ENCODE data around the gene ARCN1. TPM values are rescaled to one million over a fixed set of nuclear protein-coding genes. Genes with fewer than 3 reads are reported as not detected.

Gene ARCN1
- polyA plus RNA-seq, 2 of the 4 experiments (the other 2 are of a cell fraction): 88.7 to 150 TPM

DNA sequence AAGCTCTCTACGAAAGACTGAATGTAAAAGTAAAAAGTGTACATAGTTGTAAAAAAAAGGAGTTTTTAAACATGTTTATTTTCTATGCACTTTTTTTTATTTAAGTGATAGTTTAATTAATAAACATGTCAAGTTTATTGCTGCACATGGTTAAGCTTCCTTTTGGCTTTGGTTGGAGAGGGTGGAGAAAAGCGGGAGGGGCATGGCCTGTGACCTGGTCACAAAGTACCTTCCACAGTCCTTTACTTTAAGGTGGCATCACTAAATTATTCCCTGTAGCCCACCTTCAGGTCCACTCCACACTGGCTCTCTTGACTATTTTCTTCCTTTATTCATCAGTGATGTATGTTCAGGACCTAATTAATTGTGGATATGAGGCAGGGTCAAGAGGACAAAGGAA, 45.5 kb upstream of the ARCN1 start:
- TF ChIP-seq RNF2 (IDR thresholded peaks at IDR 0.05; ENCODE audit: borderline replicate concordance, low read depth) (no peak), PHF8 (IDR thresholded peaks at IDR 0.05; ENCODE audit: borderline replicate concordance, low read depth) (no peak), FOXS1 (CRISPR knock-in tag; IDR thresholded peaks at IDR 0.05) (no peak), CEBPB (IDR thresholded peaks at IDR 0.05) (no peak), HDAC2 (IDR thresholded peaks at IDR 0.05) (no peak)
- Histone ChIP-seq H3K27ac (no peak overlapping the region), H3K9me3 (no peaks in the 10 kb centered on the region), H3K4me3 (no peak overlapping the region), H3K4me2 (no peak overlapping the region), H3K4me1 (no peaks in the 10 kb centered on the region)
- DNase-seq (ENCODE audit: low read depth in 1 of 2, low spot score in 1 of 2) (no peak), ATAC-seq (no peak), FAIRE-seq (no peak)
- POLR2A ChIA-PET: no interaction called here
- 92% methylated on average over 2 of the region's 2 CpGs for WGBS (ENCODE audit: missing lambda C conversion rate)
- CTCF ChIA-PET: interaction anchor here (0.8 kb wide), 1 partner anchor 8 kb away, joined by 3 read pairs; no protein-coding TSS in a partner anchor

DNA sequence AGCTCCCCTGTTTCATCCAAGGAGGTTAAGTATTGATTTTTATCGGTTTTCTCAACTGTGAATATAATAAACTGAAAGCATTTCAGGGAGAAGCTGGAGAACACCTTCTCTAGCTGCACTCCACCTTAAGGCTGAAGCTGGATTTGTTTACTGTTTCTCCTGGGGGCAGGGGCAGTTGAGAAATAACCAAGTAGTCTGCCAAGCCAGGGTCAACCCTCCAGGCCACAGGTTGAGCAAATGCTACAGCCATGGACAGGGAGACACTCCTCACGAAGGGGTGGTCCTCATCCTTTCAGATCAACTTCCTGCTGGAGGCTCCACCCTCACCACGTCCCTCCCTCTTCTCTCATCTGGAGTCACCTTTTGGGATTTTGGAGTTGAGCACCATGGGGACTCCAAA, 45.1 kb upstream of the ARCN1 start, which contains the start of gene TTC36:
TSS of gene TTC36 (plus strand) at position 366 of the 400 bp plus-strand sequence. CDS start at position 387, 21 bp downstream.
- 40% methylated on average over 2 of the region's 3 CpGs for WGBS (ENCODE audit: missing lambda C conversion rate)

DNA sequence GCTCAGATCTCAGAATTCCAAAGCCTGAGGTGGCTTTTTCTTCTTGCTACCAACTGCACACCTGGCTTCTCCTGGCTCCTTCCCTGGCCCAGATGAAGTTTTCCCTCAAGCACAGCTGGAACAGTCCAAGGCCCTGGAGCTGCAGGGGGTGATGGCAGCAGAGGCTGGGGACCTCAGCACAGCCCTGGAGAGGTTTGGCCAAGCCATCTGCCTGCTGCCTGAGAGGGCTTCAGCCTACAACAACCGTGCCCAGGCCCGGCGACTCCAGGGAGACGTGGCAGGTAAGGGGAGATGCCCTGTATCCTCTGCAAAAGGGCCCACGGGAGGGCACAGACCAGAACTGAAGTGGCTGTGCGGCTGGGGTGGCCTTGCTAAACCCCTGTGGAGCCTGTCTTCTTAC, 43.7 kb upstream of the ARCN1 start:
- Histone ChIP-seq H3K4me1 (no peaks in the 10 kb centered on the region), H3K27ac (no peak overlapping the region), H3K4me3 (no peak overlapping the region), H3K4me2 (no peak overlapping the region), H3K9me3 (no peaks in the 10 kb centered on the region)
- DNase-seq (ENCODE audit: low read depth in 1 of 2, low spot score in 1 of 2) (no peak), ATAC-seq (no peak), FAIRE-seq (no peak)
- POLR2A ChIA-PET: no interaction called here
- no CpG with 5 or more reads among the region's 6 CpGs for WGBS (ENCODE audit: missing lambda C conversion rate)
- TF ChIP-seq HDAC2 (IDR thresholded peaks at IDR 0.05): no peak
- TF ChIP-seq NR3C1 (IDR thresholded peaks at IDR 0.05): no peak
- TF ChIP-seq CHD2 (IDR thresholded peaks at IDR 0.05; ENCODE audit: low read length, partially characterized antibody): no peak
- TF ChIP-seq, protein P1, sequence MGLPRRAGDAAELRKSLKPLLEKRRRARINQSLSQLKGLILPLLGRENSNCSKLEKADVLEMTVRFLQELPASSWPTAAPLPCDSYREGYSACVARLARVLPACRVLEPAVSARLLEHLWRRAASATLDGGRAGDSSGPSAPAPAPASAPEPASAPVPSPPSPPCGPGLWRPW (IDR thresholded peaks at IDR 0.05): no peak
- TF ChIP-seq ZFP36 (IDR thresholded peaks at IDR 0.05; ENCODE audit: borderline replicate concordance, partially characterized antibody): no peak
- TF ChIP-seq GATA3 (IDR thresholded peaks at IDR 0.05; ENCODE audit: borderline replicate concordance): no peak
- no peak for TF ChIP-seq KDM5A (IDR thresholded peaks at IDR 0.05)
- TF ChIP-seq ESRRA (IDR thresholded peaks at IDR 0.05; ENCODE audit: borderline replicate concordance, low read length): no peak
- TF ChIP-seq RARB (CRISPR knock-in tag; IDR thresholded peaks at IDR 0.05): no peak
- TF ChIP-seq, protein P2, sequence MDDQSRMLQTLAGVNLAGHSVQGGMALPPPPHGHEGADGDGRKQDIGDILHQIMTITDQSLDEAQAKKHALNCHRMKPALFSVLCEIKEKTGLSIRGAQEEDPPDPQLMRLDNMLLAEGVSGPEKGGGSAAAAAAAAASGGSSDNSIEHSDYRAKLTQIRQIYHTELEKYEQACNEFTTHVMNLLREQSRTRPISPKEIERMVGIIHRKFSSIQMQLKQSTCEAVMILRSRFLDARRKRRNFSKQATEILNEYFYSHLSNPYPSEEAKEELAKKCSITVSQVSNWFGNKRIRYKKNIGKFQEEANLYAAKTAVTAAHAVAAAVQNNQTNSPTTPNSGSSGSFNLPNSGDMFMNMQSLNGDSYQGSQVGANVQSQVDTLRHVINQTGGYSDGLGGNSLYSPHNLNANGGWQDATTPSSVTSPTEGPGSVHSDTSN (IDR thresholded peaks at IDR 0.05): no peak
- no peak for TF ChIP-seq HEYL (CRISPR knock-in tag; IDR thresholded peaks at IDR 0.05)
- TF ChIP-seq KDM1A (IDR thresholded peaks at IDR 0.05; ENCODE audit: low read depth): no peak
- TF ChIP-seq POLR2A (IDR thresholded peaks at IDR 0.05; ENCODE audit: low read length): no peak
- TF ChIP-seq EHMT2 (IDR thresholded peaks at IDR 0.05; ENCODE audit: low read depth): no peak
- no peak for TF ChIP-seq CBX2 (IDR thresholded peaks at IDR 0.05; ENCODE audit: borderline replicate concordance, low read depth)
- no peak for TF ChIP-seq TFCP2L1 (CRISPR knock-in tag; IDR thresholded peaks at IDR 0.05)
- CTCF ChIA-PET: interaction anchor here (1.4 kb wide), 1 partner anchor 14 kb away, joined by 3 read pairs; no protein-coding TSS in a partner anchor

More for the DNA sequence above, 45.1 kb upstream of the ARCN1 start, which contains the start of gene TTC36:
- no peak within 1 kb of the TSS for H3K4me3 ChIP-seq
- no peak for ATAC-seq
- POLR2A ChIA-PET: interaction anchor here (0.5 kb wide), 1 partner anchor 8 kb away, joined by 3 read pairs; no protein-coding TSS in a partner anchor
- CTCF ChIA-PET: interaction anchor here (1.4 kb wide), 1 partner anchor 16 kb away, joined by 3 read pairs; no protein-coding TSS in a partner anchor
- FAIRE-seq: no peak
- H3K4me1 ChIP-seq: no peaks in the 10 kb centered on the region
- TF ChIP-seq POLR2A (IDR thresholded peaks at IDR 0.05; ENCODE audit: low read length): no peak
- no peak for TF ChIP-seq MAFK (IDR thresholded peaks at IDR 0.05; ENCODE audit: partially characterized antibody)
- no peak for TF ChIP-seq SMC3 (IDR thresholded peaks at IDR 0.05)
- TF ChIP-seq JUNB (IDR thresholded peaks at IDR 0.05): no peak
- TF ChIP-seq KDM5A (IDR thresholded peaks at IDR 0.05): no peak
- TF ChIP-seq FOSL2 (IDR thresholded peaks at IDR 0.05): no peak
- TF ChIP-seq FOSL2 (CRISPR knock-in tag; IDR thresholded peaks at IDR 0.05): no peak
- TF ChIP-seq HOXA7 (CRISPR knock-in tag; IDR thresholded peaks at IDR 0.05): no peak
- no peak for TF ChIP-seq KDM1A (IDR thresholded peaks at IDR 0.05; ENCODE audit: low read depth)
- no peak for TF ChIP-seq ZNF302 (CRISPR knock-in tag; IDR thresholded peaks at IDR 0.05)
- TF ChIP-seq BHLHE40 (IDR thresholded peaks at IDR 0.05; ENCODE audit: low read depth, low read length): no peak
- TF ChIP-seq MYC (IDR thresholded peaks at IDR 0.05; ENCODE audit: borderline replicate concordance, low read length): no peak
- no peak for TF ChIP-seq NR3C1 (IDR thresholded peaks at IDR 0.05)
- no peak for TF ChIP-seq CBX8 (IDR thresholded peaks at IDR 0.05)
- no peak for TF ChIP-seq EHF (CRISPR knock-in tag; IDR thresholded peaks at IDR 0.05)
- TF ChIP-seq, protein P3, sequence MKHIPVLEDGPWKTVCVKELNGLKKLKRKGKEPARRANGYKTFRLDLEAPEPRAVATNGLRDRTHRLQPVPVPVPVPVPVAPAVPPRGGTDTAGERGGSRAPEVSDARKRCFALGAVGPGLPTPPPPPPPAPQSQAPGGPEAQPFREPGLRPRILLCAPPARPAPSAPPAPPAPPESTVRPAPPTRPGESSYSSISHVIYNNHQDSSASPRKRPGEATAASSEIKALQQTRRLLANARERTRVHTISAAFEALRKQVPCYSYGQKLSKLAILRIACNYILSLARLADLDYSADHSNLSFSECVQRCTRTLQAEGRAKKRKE (CRISPR knock-in tag; IDR thresholded peaks at IDR 0.05; ENCODE audit: low read depth): no peak
- TF ChIP-seq RNF2 (IDR thresholded peaks at IDR 0.05; ENCODE audit: borderline replicate concordance, low read depth): no peak
- TF ChIP-seq, protein P4, sequence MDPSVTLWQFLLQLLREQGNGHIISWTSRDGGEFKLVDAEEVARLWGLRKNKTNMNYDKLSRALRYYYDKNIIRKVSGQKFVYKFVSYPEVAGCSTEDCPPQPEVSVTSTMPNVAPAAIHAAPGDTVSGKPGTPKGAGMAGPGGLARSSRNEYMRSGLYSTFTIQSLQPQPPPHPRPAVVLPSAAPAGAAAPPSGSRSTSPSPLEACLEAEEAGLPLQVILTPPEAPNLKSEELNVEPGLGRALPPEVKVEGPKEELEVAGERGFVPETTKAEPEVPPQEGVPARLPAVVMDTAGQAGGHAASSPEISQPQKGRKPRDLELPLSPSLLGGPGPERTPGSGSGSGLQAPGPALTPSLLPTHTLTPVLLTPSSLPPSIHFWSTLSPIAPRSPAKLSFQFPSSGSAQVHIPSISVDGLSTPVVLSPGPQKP (IDR thresholded peaks at IDR 0.05; ENCODE audit: low read depth, low read length): no peak
- TF ChIP-seq, protein P5, sequence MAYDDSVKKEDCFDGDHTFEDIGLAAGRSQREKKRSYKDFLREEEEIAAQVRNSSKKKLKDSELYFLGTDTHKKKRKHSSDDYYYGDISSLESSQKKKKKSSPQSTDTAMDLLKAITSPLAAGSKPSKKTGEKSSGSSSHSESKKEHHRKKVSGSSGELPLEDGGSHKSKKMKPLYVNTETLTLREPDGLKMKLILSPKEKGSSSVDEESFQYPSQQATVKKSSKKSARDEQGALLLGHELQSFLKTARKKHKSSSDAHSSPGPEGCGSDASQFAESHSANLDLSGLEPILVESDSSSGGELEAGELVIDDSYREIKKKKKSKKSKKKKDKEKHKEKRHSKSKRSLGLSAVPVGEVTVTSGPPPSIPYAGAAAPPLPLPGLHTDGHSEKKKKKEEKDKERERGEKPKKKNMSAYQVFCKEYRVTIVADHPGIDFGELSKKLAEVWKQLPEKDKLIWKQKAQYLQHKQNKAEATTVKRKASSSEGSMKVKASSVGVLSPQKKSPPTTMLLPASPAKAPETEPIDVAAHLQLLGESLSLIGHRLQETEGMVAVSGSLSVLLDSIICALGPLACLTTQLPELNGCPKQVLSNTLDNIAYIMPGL (CRISPR knock-in tag; IDR thresholded peaks at IDR 0.05; ENCODE audit: borderline replicate concordance): no peak
- no peaks in the 10 kb centered on the region for H3K9me3 ChIP-seq
- DNase-seq (ENCODE audit: low read depth in 1 of 2, low spot score in 1 of 2): no peak
- H3K4me2 ChIP-seq: no peak within 1 kb of the TSS
- H3K27ac ChIP-seq: no peak within 1 kb of the TSS
